Tibial nerve (tissue), 4 donors: ENCODE results near the gene JMJD6. TPM values are rescaled to one million over a fixed set of nuclear protein-coding genes. Genes with fewer than 3 reads are reported as not detected.
"Not testable (repeated sequence)": the region's sequence is repeated elsewhere in the genome, so short reads cannot be mapped to it uniquely, and the experiment has no call there.

Experiments used
- DNase-seq, 2 donors: peaks; one replicate each; pipeline ENCODE4 v3.0.0-alpha.2; 2019; ENCODE audit warnings: low spot score in 2 of 2
- H3K27ac ChIP-seq, 4 donors: fragments of 200-600 bp; sonication (generic) in 3 of 4; one replicate each; pipeline ENCODE4 v1.5.1; 2017 to 2019; ENCODE audit warnings: mild to moderate bottlenecking in 1 of 4
- H3K27me3 ChIP-seq, 2 donors: fragments of 200-600 bp; sonication (generic) in 1 of 2; one replicate each; pipeline versions ENCODE4 v1.5.1 to v1.6.0; 2017 to 2019
- H3K36me3 ChIP-seq, 3 donors: fragments of 200-600 bp; sonication (generic); one replicate each; pipeline ENCODE4 v1.5.1; 2018 to 2019
- H3K4me1 ChIP-seq, 4 donors: fragments of 200-600 bp; sonication (generic) in 3 of 4; one replicate each; pipeline ENCODE4 v1.5.1; 2017 to 2019
- H3K4me3 ChIP-seq, 4 donors: fragments of 200-600 bp; sonication (generic) in 3 of 4; one replicate each; pipeline ENCODE4 v1.5.1; 2017 to 2019; ENCODE audit warnings: mild to moderate bottlenecking in 1 of 4, moderate library complexity in 1 of 4
- H3K9me3 ChIP-seq, 4 donors: fragments of 200-600 bp; sonication (generic) in 3 of 4; one replicate each; pipeline ENCODE4 v1.5.1; 2017 to 2019
- EP300 ChIP-seq, 2 donors: sonication (generic); formaldehyde crosslinking; IDR thresholded peaks; one replicate each; pipeline ENCODE4 v1.6.1; 2017; ENCODE audit warnings: antibody characterized with exemption in 2 of 2, mild to moderate bottlenecking in 1 of 2
- POLR2A ChIP-seq, 2 donors: fragments of 450-650 bp; IDR thresholded peaks; one replicate each; pipeline ENCODE4 v1.6.1; 2017; ENCODE audit warnings: antibody characterized with exemption in 2 of 2, mild to moderate bottlenecking in 2 of 2, moderate library complexity in 2 of 2
- WGBS, 2 donors: methylation state at CpG; one replicate each; pipeline ENCODE4 v1.1.5; 2018; 5-methylcytosine and 5-hydroxymethylcytosine counted together
- total RNA-seq, 4 donors: library from RNA; depleted of rRNA; stranded (reverse); fragments of >200 nt; gene quantifications; one replicate each; pipeline ENCODE4 v1.1.0, GENCODE V29; 2016
- TF ChIP-seq, protein P1 (sequence below), 5 experiments: fragments of 200-600 bp in 3 of 5; fragments of 450-650 bp in 2 of 5; sonication (generic) in 3 of 5; IDR thresholded peaks; one replicate each; pipeline ENCODE4 v1.5.1; 2016 to 2019; ENCODE audit warnings: antibody characterized with exemption in 5 of 5, mild to moderate bottlenecking in 3 of 5, moderate library complexity in 2 of 5

JMJD6 gene
- total RNA-seq, 4 donors from 2014 or later = 14.0 to 45.0 (median 34.2) TPM

DNA sequence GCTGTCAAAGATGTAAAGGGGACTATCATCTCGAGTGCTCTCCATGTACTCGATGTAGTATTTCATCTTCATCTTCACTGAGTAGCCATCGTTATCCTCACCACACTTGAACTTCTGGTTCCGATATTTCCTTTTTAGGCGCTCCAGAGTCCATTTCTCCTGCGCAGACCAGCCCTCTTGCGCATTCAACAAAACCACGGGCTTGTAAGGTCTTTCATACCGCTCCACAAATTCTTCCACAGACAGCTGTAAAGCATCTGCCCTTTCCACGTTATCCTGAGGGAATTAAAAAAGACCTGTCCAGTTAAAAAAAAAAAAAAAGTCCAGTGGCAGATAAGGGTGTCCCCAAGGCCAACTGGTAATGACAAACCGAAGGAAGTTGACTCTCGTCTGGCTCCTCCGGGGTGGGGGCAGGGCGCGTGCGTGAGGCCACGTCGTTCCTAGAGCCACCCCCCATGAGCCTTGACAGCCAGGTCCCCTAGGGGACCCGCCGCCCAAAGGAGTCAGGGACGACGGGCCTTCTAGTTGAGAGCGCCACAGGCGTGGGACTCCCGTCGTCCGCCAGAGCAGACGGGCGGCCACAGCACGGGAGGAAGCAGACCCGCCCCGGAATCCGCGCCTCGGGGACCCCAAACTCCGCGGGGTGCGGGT is 701 bp downstream of the JMJD6 start:
- Histone ChIP-seq H3K36me3 (peaks cover 3 to 54% (median 15%) of the 10 kb centered on the region in 3 donors), H3K4me3 (peak overlapping the region; percentile 65 to 90 (median 86)), H3K9me3 (no peaks in the 10 kb centered on the region), H3K27ac (peak overlapping the region; percentile 95 to 100 (median 99)), H3K27me3 (no peaks in the 10 kb centered on the region), H3K4me1 (peaks cover 0 to 73% (median 34%) of the 10 kb centered on the region in 4 donors)
- peak; percentile 54 to 57 for DNase-seq
- WGBS, 2 donors = 9 to 14% methylated on average over 18 to 28 of the region's 38 CpGs
- TF ChIP-seq, protein P1, sequence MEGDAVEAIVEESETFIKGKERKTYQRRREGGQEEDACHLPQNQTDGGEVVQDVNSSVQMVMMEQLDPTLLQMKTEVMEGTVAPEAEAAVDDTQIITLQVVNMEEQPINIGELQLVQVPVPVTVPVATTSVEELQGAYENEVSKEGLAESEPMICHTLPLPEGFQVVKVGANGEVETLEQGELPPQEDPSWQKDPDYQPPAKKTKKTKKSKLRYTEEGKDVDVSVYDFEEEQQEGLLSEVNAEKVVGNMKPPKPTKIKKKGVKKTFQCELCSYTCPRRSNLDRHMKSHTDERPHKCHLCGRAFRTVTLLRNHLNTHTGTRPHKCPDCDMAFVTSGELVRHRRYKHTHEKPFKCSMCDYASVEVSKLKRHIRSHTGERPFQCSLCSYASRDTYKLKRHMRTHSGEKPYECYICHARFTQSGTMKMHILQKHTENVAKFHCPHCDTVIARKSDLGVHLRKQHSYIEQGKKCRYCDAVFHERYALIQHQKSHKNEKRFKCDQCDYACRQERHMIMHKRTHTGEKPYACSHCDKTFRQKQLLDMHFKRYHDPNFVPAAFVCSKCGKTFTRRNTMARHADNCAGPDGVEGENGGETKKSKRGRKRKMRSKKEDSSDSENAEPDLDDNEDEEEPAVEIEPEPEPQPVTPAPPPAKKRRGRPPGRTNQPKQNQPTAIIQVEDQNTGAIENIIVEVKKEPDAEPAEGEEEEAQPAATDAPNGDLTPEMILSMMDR (IDR thresholded peaks at IDR 0.05) = no peak
- no peak for TF ChIP-seq POLR2A (IDR thresholded peaks at IDR 0.05)
- no peak for TF ChIP-seq EP300 (IDR thresholded peaks at IDR 0.05)

DNA sequence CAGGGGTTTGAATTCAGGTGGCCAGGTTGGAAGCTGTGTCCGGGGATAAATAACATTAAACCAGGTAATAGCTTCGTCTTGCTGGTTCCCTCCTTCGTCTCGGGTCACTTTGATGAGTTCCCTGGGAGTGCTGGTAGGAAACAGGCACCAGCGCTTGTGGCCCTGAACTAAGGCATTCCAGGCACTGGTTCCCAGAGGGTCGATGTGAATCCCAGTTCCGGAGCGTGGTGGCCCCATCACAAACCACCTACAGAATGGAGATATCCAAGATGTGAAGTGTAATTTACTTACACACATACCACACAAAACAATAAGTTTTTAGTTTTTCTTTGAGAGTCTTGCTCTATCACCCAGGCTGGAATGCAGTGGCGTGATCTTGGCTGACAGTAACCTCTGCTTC is 2.6 kb downstream of the JMJD6 start:
- H3K4me1 ChIP-seq = peaks cover 0 to 55% (median 32%) of the 10 kb centered on the region in 4 donors
- H3K27me3 ChIP-seq = no peaks in the 10 kb centered on the region
- H3K27ac ChIP-seq = no peak overlapping the region
- H3K9me3 ChIP-seq = no peaks in the 10 kb centered on the region
- no peak overlapping the region for H3K4me3 ChIP-seq
- 96% methylated on average over 9 of the region's 9 CpGs for WGBS, 2 donors
- no peak for TF ChIP-seq EP300 (IDR thresholded peaks at IDR 0.05)
- peaks cover 13 to 61% (median 32%) of the 10 kb centered on the region in 3 donors for H3K36me3 ChIP-seq
- DNase-seq = no peak

DNA sequence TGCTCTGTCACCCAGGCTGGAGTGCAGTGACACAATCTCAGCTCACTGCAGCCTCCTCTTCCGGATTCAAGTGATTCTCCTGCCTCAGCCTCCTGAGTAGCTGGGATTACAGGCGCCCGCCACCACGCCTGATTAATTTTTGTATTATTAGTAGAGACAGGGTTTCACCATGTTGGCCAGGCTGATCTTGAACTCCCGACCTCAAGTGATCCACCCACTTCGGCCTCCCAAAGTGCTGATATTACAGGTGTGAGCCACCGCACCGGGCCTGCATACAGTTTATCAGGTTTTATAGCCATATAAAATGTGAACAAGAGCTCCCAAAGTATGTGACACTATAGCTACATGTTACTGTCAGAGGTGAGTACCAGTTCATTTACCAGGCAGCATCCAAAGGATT is 3.4 kb downstream of the JMJD6 start:
- DNase-seq, H3K9me3 ChIP-seq, H3K27ac ChIP-seq, H3K27me3 ChIP-seq, H3K4me3 ChIP-seq: not testable (repeated sequence)
- 92 to 97% methylated on average over 8 of the region's 8 CpGs for WGBS, 2 donors
- H3K36me3 ChIP-seq = peaks cover 13 to 69% (median 39%) of the 10 kb centered on the region in 3 donors
- peaks cover 0 to 47% (median 27%) of the 10 kb centered on the region in 4 donors for H3K4me1 ChIP-seq

DNA sequence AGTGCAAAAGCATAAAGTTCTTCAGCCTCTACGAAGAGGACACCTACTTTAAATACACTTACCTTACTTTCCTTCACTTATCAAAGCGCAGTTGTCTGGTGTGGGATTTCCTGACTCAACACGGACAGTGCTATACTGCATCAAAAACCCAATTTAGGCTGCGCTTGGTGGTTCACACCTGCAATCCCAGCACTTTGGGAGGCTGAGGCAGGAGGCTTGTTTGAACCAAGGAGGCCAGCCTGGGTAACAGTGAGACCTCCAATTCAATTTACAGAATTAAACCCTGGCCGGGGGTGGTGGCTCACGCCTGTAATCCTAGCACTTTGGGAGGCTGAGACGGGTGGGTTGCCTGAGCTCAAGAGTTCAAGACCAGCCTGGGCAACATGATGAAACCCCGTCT is 4.1 kb downstream of the JMJD6 start:
- H3K4me1 ChIP-seq = peaks cover 0 to 40% (median 20%) of the 10 kb centered on the region in 4 donors

DNA sequence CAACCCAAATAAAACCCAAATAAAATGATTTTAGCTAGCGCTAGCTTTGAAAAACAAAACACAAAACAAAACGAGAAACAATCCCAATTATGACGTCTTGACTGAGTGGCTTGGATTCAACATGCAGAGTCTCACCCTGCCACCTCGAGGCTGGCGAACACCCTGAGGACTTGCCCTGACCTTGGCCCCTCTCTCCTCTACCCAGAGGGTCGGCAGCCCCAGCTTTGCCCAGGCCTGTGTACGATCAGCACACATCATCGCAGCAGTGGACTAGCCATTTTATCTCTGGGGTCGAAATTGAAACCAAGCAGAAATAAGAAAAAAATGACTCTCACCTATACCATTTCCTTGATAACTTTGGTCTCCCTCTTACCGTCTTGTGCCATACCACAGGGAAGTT is 4.9 kb downstream of the JMJD6 start:
- no peak overlapping the region for H3K4me3 ChIP-seq
- 71 to 81% methylated on average over 10 of the region's 10 CpGs for WGBS, 2 donors
- no peaks in the 10 kb centered on the region for H3K9me3 ChIP-seq
- H3K36me3 ChIP-seq = peaks cover 17 to 84% (median 43%) of the 10 kb centered on the region in 3 donors
- no peak for TF ChIP-seq POLR2A (IDR thresholded peaks at IDR 0.05)
- TF ChIP-seq, protein P1 (IDR thresholded peaks at IDR 0.05) = no peak
- no peak for TF ChIP-seq EP300 (IDR thresholded peaks at IDR 0.05)
- no peaks in the 10 kb centered on the region for H3K27me3 ChIP-seq
- DNase-seq = no peak
- no peak overlapping the region for H3K27ac ChIP-seq
- H3K4me1 ChIP-seq = peaks cover 0 to 47% (median 21%) of the 10 kb centered on the region in 4 donors

More for the DNA sequence above, 4.1 kb downstream of the JMJD6 start:
- Histone ChIP-seq H3K4me3 (no peak overlapping the region), H3K27me3 (no peaks in the 10 kb centered on the region), H3K9me3 (no peaks in the 10 kb centered on the region), H3K27ac (no peak overlapping the region), H3K36me3 (peaks cover 13 to 76% (median 43%) of the 10 kb centered on the region in 3 donors)
- no peak for DNase-seq
- 94% methylated on average over 8 of the region's 8 CpGs for WGBS, 2 donors
- TF ChIP-seq, protein P1 (IDR thresholded peaks at IDR 0.05) = no peak
- no peak for TF ChIP-seq EP300 (IDR thresholded peaks at IDR 0.05)
- no peak for TF ChIP-seq POLR2A (IDR thresholded peaks at IDR 0.05)

DNA sequence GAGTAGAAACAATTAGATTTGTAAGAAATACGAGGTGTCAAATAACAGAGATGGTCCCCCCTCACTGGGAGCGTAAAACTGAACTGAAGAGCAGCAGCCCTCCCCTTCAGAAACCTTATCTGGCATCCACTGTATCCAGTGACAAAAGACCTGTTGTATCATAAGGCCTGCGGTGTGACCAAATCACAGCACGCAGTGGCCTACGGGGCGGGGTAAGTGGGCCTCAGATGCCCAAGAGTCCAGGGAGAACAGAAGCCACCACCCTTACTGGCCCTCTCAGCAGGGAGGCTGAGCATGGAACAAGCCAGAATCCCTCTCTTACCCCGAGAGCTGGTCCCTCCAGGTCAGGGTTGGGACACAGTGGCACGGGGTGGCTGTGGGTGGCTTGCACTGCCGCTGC is 5.5 kb downstream of the JMJD6 start:
- Histone ChIP-seq H3K9me3 (no peaks in the 10 kb centered on the region), H3K36me3 (peaks cover 17 to 89% (median 43%) of the 10 kb centered on the region in 3 donors), H3K4me1 (peaks cover 0 to 51% (median 21%) of the 10 kb centered on the region in 4 donors), H3K27me3 (no peaks in the 10 kb centered on the region), H3K27ac (peak overlapping the region in 1 of 4 donors; percentile 14), H3K4me3 (no peak overlapping the region)
- TF ChIP-seq POLR2A (IDR thresholded peaks at IDR 0.05) (no peak), EP300 (IDR thresholded peaks at IDR 0.05) (no peak)
- TF ChIP-seq, protein P1 (IDR thresholded peaks at IDR 0.05) = no peak
- 75% methylated on average over 9 of the region's 9 CpGs for WGBS, 2 donors
- no peak for DNase-seq
